Left ventricle myocardium inferior (tissue), 1 donor: ENCODE results near the gene PCLO. TPM values are rescaled to one million over a fixed set of nuclear protein-coding genes. Genes with fewer than 3 reads are reported as not detected.

ENCODE experiments used
- DNase-seq: peaks from one replicate; pipeline ENCODE4 v3.0.0-alpha.2; 2020
- H3K27ac ChIP-seq: fragments of 200-600 bp; replicated peaks from 2 replicates; pipeline ENCODE4 v1.8.0; 2021
- H3K27me3 ChIP-seq: fragments of 200-600 bp; 2 replicates; pipeline ENCODE4 v1.8.0; 2021; ENCODE audit warnings: low read depth
- H3K36me3 ChIP-seq: fragments of 200-600 bp; 2 replicates; pipeline ENCODE4 v1.8.0; 2021
- H3K4me1 ChIP-seq: fragments of 200-600 bp; 2 replicates; pipeline ENCODE4 v1.8.0; 2021
- H3K4me3 ChIP-seq: fragments of 200-600 bp; 2 replicates; pipeline ENCODE4 v1.8.0; 2021; ENCODE audit warnings: mild to moderate bottlenecking, moderate library complexity
- H3K9me3 ChIP-seq: fragments of 200-600 bp; replicated peaks from 2 replicates; pipeline ENCODE4 v1.8.0; 2021
- intact Hi-C: fragments of 100-400 bp; cut with micrococcal nuclease; formaldehyde crosslinking; loops from one replicate; pipeline ENCODE4 v1.11.0; 2022
- total RNA-seq: library from RNA; stranded (reverse); fragmentation: NEBNext Ultra II Directional; extraction: Animal tissue kit (Norgen Biotek cat#: 25700); gene quantifications from one replicate; pipeline ENCODE4 v1.2.1, GENCODE V29; 2021
- TF ChIP-seq, protein P1 (sequence below): fragments of 200-600 bp; IDR thresholded peaks from 2 replicates; pipeline ENCODE4 v1.8.0; 2021; ENCODE audit warnings: antibody characterized with exemption, mild to moderate bottlenecking, borderline replicate concordance
- donor health status: DM: no; HTN: yes; CAD: no; lungs with severe emphysema.

PCLO gene
- total RNA-seq, 1 donor from 2014 or later: 4.2 TPM

DNA sequence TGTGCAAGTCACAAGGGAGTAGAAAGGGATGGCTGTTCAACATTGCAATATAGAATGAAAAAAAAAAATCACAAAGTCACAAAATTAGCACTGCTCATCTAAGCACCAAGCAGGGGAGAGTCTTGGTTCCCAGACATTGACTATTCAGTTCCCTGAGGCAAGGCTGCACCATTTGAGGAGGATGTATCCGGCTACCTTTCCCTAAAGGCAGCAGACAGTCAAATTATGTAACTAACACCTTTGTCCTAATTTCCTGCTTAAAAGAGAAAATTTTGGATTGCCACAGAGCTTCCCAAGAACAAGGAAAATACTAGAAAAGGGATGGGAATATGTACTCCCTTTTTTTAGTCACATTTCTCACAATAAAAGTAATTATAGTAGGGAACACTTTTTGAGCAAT lies 148.1 kb downstream of the PCLO start:
- Histone ChIP-seq H3K4me3 (no peak overlapping the region), H3K4me1 (no peaks in the 10 kb centered on the region), H3K9me3 (no peaks in the 10 kb centered on the region), H3K27ac (no peak overlapping the region), H3K27me3 (no peaks in the 10 kb centered on the region), H3K36me3 (no peaks in the 10 kb centered on the region)
- TF ChIP-seq, protein P1, sequence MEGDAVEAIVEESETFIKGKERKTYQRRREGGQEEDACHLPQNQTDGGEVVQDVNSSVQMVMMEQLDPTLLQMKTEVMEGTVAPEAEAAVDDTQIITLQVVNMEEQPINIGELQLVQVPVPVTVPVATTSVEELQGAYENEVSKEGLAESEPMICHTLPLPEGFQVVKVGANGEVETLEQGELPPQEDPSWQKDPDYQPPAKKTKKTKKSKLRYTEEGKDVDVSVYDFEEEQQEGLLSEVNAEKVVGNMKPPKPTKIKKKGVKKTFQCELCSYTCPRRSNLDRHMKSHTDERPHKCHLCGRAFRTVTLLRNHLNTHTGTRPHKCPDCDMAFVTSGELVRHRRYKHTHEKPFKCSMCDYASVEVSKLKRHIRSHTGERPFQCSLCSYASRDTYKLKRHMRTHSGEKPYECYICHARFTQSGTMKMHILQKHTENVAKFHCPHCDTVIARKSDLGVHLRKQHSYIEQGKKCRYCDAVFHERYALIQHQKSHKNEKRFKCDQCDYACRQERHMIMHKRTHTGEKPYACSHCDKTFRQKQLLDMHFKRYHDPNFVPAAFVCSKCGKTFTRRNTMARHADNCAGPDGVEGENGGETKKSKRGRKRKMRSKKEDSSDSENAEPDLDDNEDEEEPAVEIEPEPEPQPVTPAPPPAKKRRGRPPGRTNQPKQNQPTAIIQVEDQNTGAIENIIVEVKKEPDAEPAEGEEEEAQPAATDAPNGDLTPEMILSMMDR: no peak
- intact Hi-C loops: no loop called here
- DNase-seq: no peak

DNA sequence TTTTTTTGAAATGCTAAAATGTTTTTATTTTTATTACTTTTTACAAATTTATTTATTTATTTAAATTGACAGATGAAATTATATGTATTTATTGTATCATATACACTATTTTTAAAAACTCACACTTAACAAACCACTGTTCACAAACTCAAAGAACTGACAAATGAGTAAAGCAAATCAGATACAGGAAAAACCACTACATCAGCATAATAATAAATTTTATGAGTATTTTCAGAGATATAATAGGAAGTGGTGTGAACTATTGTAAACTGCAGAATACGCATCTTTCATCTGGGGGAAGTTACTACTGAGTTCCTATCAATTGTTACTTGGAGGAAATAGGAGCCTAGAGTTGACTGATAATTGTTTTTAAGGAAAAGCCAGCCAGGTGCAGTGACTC lies 150.7 kb downstream of the PCLO start:
- DNase-seq: no peak
- intact Hi-C loops: no loop called here
- no peak overlapping the region for H3K4me3 ChIP-seq
- H3K9me3 ChIP-seq: no peaks in the 10 kb centered on the region
- H3K27ac ChIP-seq: no peak overlapping the region
- H3K36me3 ChIP-seq: no peaks in the 10 kb centered on the region
- H3K4me1 ChIP-seq: no peaks in the 10 kb centered on the region
- TF ChIP-seq, protein P1: no peak
- no peaks in the 10 kb centered on the region for H3K27me3 ChIP-seq

DNA sequence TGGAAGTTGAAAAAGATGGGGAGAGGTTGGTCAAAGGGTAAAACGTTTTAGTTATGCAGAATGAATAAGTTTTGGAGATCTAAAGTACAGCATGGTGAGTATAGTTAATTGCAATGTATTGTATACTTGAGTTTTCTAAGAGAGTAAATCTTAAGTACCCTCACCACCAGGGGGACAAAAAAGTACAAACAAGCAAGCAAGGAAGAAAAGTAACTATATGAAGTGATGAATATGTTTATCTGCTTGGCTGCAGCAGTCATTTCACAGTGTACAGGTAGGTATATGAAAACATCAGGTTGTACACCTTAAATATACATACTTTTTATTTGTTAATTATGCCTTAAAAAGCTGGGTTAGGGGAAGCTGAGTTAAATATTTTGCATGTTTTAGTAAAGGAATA lies 157.3 kb downstream of the PCLO start:
- Histone ChIP-seq H3K4me1 (no peaks in the 10 kb centered on the region), H3K27me3 (no peaks in the 10 kb centered on the region), H3K4me3 (no peak overlapping the region), H3K36me3 (no peaks in the 10 kb centered on the region), H3K27ac (no peak overlapping the region), H3K9me3 (peaks cover 14% of the 10 kb centered on the region)
- DNase-seq: no peak
- TF ChIP-seq, protein P1: peak; percentile 18
- intact Hi-C loops: no loop called here

DNA sequence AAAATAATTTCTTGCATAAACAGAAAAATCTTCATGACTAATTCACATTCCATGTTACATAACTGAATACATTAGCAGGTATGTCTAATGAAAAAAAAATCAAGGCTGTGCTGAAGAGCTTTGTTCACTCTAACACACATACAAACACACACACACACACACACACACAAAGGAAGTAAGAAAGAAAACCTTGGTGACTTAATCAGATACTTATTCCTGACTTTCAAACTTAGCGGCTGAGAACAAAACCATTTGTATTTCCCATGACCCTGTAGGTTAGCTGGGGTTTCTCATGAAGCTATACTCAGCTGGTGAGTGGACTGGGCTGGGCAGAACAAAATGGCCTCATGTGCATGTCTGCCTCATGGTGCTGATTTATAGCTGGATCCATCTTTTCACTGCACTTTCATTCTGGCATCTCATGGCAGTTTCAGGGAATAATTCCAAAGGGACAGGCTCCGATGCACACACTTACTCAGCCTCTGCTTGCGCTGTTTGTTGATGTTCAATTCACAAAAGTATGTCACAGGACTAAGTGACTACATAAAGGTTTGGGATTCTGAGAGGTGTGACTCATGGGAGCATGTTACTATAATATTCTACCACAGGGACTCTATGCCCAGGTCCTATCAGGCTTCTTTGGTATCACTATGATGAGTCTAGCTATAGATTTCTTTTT lies 161.2 kb downstream of the PCLO start:
- Histone ChIP-seq H3K27me3 (no peaks in the 10 kb centered on the region), H3K4me1 (no peaks in the 10 kb centered on the region), H3K36me3 (no peaks in the 10 kb centered on the region), H3K27ac (no peak overlapping the region), H3K4me3 (no peak overlapping the region), H3K9me3 (peaks cover 19% of the 10 kb centered on the region)
- no peak for DNase-seq
- TF ChIP-seq, protein P1: no peak
- intact Hi-C loops: no loop called here

DNA sequence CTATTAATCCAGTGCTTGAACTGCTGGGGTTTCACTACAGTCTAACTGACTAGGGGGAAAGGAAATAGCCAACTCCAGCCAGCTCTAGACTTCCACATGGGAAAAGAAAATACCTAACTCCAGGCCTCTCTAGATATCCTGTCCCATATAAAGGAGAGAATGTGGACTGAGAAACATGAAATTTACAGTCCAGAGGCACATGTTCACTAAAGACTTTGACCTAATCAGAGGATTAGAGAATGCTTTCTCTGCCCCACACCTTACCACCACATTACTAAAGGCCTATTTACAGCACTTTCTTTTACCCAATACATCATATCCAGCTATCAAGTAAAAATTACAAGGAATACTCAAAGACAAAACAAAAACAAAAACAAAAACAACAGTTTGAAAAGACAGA lies 164.2 kb downstream of the PCLO start:
- TF ChIP-seq, protein P1: no peak
- no peak overlapping the region for H3K4me3 ChIP-seq
- no peak overlapping the region for H3K27ac ChIP-seq
- DNase-seq: no peak
- no peaks in the 10 kb centered on the region for H3K36me3 ChIP-seq
- H3K9me3 ChIP-seq: peaks cover 11% of the 10 kb centered on the region
- no peaks in the 10 kb centered on the region for H3K27me3 ChIP-seq
- no peaks in the 10 kb centered on the region for H3K4me1 ChIP-seq
- intact Hi-C loops: no loop called here
